Measurements from ENCODE around the gene MKX.

GRCh38 chr10:27736396-27736795 is 9.2 kb downstream of the MKX start:
- no peak for TF ChIP-seq CTCF (IDR thresholded peaks at IDR 0.05; ENCODE audit: insufficient read depth, low read depth, low read length)
- no peak for TF ChIP-seq EZH2 (IDR thresholded peaks at IDR 0.05; ENCODE audit: insufficient read depth, low read length)
